Peyer's patch (tissue), 4 donors: ENCODE data around the gene CCDC14.

ENCODE experiments used
- POLR2A ChIP-seq, 2 donors: fragments of 450-650 bp; IDR thresholded peaks; one replicate each; pipeline ENCODE4 v1.5.1; 2017; ENCODE audit warnings: antibody characterized with exemption in 2 of 2, mild to moderate bottlenecking in 2 of 2, moderate library complexity in 2 of 2
- TF ChIP-seq, protein P1 (sequence below), 6 experiments: fragments of 450-650 bp in 4 of 6; fragments of 200-600 bp in 2 of 6; sonication (generic) in 1 of 6; IDR thresholded peaks; one replicate each; pipeline ENCODE4 v1.5.1; 2017 to 2019; ENCODE audit warnings: antibody characterized with exemption in 6 of 6, mild to moderate bottlenecking in 3 of 6, moderate library complexity in 1 of 6

- no peak for TF ChIP-seq POLR2A (IDR thresholded peaks at IDR 0.05)
- TF ChIP-seq, protein P1, sequence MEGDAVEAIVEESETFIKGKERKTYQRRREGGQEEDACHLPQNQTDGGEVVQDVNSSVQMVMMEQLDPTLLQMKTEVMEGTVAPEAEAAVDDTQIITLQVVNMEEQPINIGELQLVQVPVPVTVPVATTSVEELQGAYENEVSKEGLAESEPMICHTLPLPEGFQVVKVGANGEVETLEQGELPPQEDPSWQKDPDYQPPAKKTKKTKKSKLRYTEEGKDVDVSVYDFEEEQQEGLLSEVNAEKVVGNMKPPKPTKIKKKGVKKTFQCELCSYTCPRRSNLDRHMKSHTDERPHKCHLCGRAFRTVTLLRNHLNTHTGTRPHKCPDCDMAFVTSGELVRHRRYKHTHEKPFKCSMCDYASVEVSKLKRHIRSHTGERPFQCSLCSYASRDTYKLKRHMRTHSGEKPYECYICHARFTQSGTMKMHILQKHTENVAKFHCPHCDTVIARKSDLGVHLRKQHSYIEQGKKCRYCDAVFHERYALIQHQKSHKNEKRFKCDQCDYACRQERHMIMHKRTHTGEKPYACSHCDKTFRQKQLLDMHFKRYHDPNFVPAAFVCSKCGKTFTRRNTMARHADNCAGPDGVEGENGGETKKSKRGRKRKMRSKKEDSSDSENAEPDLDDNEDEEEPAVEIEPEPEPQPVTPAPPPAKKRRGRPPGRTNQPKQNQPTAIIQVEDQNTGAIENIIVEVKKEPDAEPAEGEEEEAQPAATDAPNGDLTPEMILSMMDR (IDR thresholded peaks at IDR 0.05) = no peak
Measured at GRCh38 chr3:123929325-123929724, 31.7 kb downstream of the CCDC14 start.
